ENCODE results near the gene CUL1.
A peak's percentile ranks its signal among the peaks of the same experiment; 100 is the strongest.

Gene CUL1

DNA sequence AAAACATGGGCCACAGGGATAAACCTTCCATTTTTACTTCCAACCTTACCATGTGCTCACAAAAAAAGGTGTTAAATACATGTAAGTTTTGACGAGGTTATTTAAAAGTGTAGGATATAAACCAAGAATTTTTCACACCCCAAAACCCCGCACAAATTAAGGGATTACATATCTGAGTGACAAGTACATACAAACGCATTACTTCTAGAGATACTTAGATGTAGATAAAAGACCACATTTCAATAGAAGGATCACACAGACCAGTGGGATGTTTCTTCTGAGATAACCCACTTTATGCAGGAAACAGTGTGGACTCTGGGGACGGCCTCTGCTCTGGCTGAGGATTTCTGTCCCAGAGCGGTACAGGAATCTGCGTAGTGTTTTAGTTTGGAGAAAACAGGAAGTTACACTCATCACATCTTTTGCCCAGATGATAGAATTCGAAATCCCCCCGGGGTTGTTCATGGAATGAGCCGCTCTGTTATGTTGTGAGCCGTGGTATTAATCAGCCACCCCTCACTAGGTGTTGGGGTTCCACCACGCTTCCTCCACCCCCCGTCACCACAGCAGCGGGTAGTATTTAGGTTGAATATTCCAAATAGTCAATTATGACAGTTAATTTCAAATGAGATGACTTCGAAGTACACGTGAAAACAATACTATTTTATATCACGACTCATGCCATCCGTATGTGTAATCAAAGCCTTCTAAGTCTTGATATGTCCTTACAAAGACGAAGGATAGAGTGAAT is 1.3 kb upstream of the CUL1 start:
- no peaks in the 10 kb centered on the region for H3K9me3 Mint-ChIP-seq
- H3K27me3 Mint-ChIP-seq (ENCODE audit: low read depth, poor library complexity) = peaks cover 6% of the 10 kb centered on the region
- DNase-seq = no peak
- H3K4me1 Mint-ChIP-seq = peaks cover 44% of the 10 kb centered on the region
- H3K36me3 Mint-ChIP-seq (ENCODE audit: low read depth) = no peaks in the 10 kb centered on the region
- TF ChIP-seq CTCF (IDR thresholded peaks at IDR 0.05) = no peak
- peak overlapping the region; percentile 92 for H3K27ac Mint-ChIP-seq
- H3K4me3 Mint-ChIP-seq = peak overlapping the region; percentile 87

- peak overlapping the region; percentile 92 for H3K27ac Mint-ChIP-seq
- no peak for DNase-seq
- H3K4me1 Mint-ChIP-seq = peaks cover 50% of the 10 kb centered on the region
- H3K4me3 Mint-ChIP-seq = peak overlapping the region; percentile 87
- no peaks in the 10 kb centered on the region for H3K9me3 Mint-ChIP-seq
- no peak for TF ChIP-seq CTCF (IDR thresholded peaks at IDR 0.05)
- peaks cover 6% of the 10 kb centered on the region for H3K27me3 Mint-ChIP-seq (ENCODE audit: low read depth, poor library complexity)
- peaks cover 4% of the 10 kb centered on the region for H3K36me3 Mint-ChIP-seq (ENCODE audit: low read depth)
Measured at GRCh38 chr7:148698007-148698396, 701 bp upstream of the CUL1 start.

- H3K4me3 Mint-ChIP-seq = peak overlapping the region; percentile 91
- TF ChIP-seq CTCF (IDR thresholded peaks at IDR 0.05) = no peak
- H3K36me3 Mint-ChIP-seq (ENCODE audit: low read depth) = peaks cover 4% of the 10 kb centered on the region
- peaks cover 59% of the 10 kb centered on the region for H3K4me1 Mint-ChIP-seq
- peak; percentile 69 for DNase-seq
- peak overlapping the region; percentile 85 for H3K27ac Mint-ChIP-seq
- no peaks in the 10 kb centered on the region for H3K9me3 Mint-ChIP-seq
- peaks cover 6% of the 10 kb centered on the region for H3K27me3 Mint-ChIP-seq (ENCODE audit: low read depth, poor library complexity)
Measured at GRCh38 chr7:148699024-148699781, 500 bp downstream of the CUL1 start.

GRCh38 chr7:148699782-148700629 is 1.3 kb downstream of the CUL1 start:
- peak overlapping the region; percentile 96 for H3K27ac Mint-ChIP-seq
- H3K9me3 Mint-ChIP-seq = no peaks in the 10 kb centered on the region
- H3K4me1 Mint-ChIP-seq = peaks cover 67% of the 10 kb centered on the region
- DNase-seq = no peak
- peak overlapping the region; percentile 91 for H3K4me3 Mint-ChIP-seq
- peaks cover 4% of the 10 kb centered on the region for H3K36me3 Mint-ChIP-seq (ENCODE audit: low read depth)
- no peak for TF ChIP-seq CTCF (IDR thresholded peaks at IDR 0.05)
- H3K27me3 Mint-ChIP-seq (ENCODE audit: low read depth, poor library complexity) = peaks cover 6% of the 10 kb centered on the region

DNA sequence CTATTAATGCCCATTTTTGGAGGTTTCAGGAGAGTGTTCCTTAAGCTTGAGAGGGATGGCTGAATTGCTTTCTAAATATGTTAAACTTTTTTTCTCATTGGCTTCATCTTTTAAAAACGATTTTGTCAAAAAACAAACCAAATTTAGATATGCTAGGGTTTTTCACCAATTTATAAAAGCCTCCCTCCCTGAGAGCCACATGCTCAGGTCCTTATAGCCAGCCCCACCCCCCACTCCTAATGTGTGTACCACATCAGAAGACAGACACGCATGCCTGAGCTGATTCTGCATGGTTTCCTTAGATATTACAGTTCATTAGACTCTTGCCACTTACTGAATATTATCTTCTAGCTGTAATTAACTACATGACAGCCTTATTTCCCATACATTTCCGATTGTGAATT is 2.0 kb downstream of the CUL1 start:
- Mint-ChIP-seq H3K4me1 (peaks cover 74% of the 10 kb centered on the region), H3K36me3 (ENCODE audit: low read depth) (peaks cover 4% of the 10 kb centered on the region), H3K27me3 (ENCODE audit: low read depth, poor library complexity) (peaks cover 6% of the 10 kb centered on the region), H3K9me3 (no peaks in the 10 kb centered on the region), H3K27ac (peak overlapping the region; percentile 96), H3K4me3 (peak overlapping the region; percentile 91)
- DNase-seq = peak; percentile 52
- TF ChIP-seq CTCF (IDR thresholded peaks at IDR 0.05) = no peak
